Measurements from ENCODE around the gene KDM5B.
"Not testable (repeated sequence)": the region's sequence is repeated elsewhere in the genome, so short reads cannot be mapped to it uniquely, and the experiment has no call there.

KDM5B gene

DNA sequence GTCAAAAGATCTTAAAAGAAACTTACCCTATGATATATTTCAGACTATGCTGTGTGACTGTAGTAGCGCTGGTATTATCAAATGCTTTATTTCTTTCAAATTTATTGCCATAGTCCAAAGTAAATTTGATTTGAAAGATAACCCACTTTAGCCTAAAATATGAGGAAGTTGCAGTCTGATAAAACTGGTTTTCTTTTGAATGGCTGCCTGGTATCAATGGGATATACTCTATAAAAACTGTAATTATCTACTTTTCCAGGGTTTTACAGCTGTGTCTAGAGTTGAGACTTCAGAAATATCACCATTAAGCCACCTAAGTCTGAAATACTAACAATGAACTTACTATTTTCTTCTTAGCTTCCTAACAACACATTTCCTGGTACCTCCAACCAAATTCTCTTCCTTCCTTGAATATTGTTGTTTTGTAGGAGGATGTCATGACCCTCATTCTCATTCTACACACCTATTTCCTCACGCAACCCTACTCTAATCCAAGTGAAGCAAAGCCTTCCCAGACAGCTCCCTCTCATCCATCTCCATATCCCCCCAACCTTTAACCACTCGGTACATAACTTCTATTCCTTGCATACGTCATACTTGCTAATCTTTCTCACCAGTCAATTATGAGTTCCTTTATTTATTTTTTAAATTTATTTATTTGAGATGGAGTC, 17.0 kb downstream of the KDM5B start:
- DNase-seq: no peak

- DNase-seq: no peak
Observed at GRCh38 chr1:202788800-202789199, 19.4 kb downstream of the KDM5B start.

- no peak for DNase-seq
Observed at GRCh38 chr1:202786804-202787203, 21.4 kb downstream of the KDM5B start.

DNA sequence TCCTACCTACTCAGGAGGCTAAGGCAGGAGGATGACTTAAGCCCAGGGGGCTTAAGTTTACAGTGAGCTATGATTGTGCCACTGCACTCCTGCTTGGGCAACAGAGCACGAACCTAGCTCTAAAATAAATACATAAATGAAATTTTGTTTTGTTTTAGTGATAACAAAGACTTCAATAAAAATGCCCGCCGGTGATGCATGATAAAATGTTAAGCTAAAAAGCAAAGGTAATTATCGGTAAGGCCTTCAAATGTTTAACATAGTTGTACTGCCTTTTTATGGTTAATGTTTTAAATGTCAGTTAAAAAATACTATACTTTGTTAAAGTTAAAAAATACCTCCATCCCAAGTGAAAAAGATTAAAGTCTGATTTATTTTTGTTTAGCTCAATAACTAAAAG, 27.0 kb downstream of the KDM5B start:
- DNase-seq: no peak

DNA sequence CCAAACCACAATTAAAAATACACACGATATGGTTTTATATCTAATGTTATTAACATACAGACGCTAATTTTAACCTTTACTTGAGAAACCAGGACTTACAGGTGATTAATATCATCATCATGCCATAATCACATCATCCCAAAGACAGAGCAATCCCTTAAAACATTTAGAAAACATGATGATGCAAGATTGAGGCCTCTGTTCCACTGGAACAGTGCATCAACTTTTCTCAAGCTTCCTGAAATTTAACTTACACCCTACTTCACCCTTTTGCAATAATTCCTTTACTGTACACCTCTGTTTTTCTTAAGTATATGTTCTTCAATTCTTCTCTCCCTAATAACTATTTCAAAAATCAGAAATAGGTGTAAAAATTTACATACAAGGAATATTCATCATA, 38.1 kb downstream of the KDM5B start:
- no peak for DNase-seq

- DNase-seq: no peak
Observed at GRCh38 chr1:202765721-202766120, 42.5 kb downstream of the KDM5B start.

DNA sequence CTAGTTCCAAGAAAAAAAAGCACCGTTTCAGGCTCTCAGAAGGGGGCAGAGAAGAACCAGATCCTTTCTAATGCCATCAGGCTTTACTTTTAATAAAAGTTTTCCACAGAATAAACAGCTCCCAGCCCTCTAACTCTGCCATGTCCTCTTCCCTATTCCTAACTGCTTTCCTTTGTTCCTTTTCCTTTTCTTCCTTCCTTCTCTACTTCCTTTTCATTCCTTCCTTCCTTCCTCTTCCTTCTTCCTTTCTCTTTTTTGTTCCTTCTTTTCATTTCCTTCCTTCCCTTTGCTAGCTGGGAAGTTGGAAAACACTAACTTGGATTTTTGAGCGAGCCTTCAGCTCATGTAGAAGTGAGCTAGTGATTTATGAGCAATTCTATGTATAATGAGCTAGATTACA, 46.2 kb downstream of the KDM5B start:
- DNase-seq: no peak

- DNase-seq: no peak
Observed at GRCh38 chr1:202760589-202760988, 47.6 kb downstream of the KDM5B start.

- DNase-seq: no peak
Observed at GRCh38 chr1:202756391-202756790, 51.8 kb downstream of the KDM5B start.

DNA sequence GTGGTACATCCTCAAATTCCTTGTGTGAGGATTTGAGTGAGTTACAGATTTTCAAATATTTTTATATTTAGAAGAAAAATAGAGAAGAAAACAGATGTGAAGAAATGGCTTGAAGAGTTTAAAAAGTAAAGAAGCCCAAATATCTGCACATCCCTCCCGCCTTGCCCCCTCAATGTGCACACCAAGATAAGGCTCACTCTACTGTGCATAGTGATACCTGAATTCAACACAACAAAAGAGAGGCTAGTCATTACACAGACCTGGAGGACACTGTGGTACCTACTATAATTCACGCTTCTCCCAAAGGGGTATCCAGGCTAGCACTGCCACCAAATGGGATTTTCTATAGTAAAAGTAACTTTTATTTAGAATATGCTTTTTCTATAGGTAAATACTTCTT, 53.9 kb downstream of the KDM5B start:
- DNase-seq: no peak

GRCh38 chr1:202752774-202753173, 55.4 kb downstream of the KDM5B start:
- DNase-seq: no peak

- no peak for DNase-seq
Observed at GRCh38 chr1:202750761-202751160, 57.5 kb downstream of the KDM5B start.

- no peak for DNase-seq
Observed at GRCh38 chr1:202750024-202750423, 58.2 kb downstream of the KDM5B start.

- DNase-seq: no peak
Observed at GRCh38 chr1:202745323-202745888, 62.8 kb downstream of the KDM5B start.

- DNase-seq: not testable (repeated sequence)
Observed at GRCh38 chr1:202744770-202745169, 63.5 kb downstream of the KDM5B start.

- DNase-seq: no peak
Observed at GRCh38 chr1:202742496-202742895, 65.7 kb downstream of the KDM5B start.

GRCh38 chr1:202733251-202733650, 75.0 kb downstream of the KDM5B start:
- DNase-seq: no peak

DNA sequence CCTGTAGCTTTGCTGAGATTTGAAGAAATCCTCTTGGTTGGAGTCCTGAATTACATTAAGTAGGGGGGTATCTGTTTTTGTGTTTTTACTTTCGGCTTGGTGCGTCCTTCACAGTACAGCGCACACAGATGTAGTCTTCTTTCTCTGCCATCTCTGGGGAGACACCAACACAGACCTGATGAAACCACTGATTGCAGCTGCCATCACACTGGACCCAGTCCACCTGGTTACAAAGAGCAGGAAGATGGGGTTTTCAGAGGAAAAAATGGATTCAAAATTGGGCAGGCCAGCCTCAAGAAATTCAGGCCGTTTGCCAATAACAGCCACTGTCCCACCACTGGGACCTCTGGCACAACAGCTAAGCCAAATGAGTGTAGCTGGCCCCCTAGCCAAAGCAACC, 79.3 kb downstream of the KDM5B start:
- DNase-seq: no peak

DNA sequence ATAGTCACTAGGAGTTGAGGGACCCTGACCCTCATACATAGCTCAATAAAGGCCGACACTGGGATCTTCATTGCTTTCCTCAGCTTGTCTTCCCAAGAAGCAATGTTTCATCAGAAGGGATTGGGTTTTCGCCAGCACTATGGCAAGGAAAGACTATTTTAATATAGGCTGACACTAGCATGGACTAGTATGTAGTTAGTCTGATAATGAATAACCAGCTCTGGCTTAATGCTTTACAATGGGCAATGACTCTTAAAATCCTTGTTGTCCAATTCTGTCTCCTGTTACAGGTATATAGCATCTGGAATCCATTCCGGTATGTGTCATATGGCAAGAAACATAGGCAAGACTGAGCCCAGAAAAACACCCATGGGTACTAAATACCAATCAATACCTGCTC, 82.7 kb downstream of the KDM5B start:
- no peak for DNase-seq

DNA sequence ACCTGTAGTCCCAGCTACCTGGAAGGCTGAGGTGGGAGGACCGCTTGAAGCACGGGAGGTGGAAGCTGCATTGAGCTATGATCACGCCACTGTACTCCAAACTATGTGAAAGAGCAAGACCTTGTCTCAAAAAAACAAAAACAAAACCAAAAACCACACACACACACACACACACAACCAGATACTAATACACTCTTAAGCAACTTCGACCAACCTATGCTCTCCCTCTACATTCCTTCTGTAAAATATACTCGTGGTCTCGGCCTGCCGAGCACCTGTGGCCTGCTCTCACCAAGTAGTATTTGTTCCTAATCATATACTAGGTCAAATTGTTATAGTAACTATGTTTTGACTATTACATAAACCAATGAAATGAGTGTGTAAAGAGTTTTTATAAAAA, 84.5 kb downstream of the KDM5B start:
- no peak for DNase-seq

DNA sequence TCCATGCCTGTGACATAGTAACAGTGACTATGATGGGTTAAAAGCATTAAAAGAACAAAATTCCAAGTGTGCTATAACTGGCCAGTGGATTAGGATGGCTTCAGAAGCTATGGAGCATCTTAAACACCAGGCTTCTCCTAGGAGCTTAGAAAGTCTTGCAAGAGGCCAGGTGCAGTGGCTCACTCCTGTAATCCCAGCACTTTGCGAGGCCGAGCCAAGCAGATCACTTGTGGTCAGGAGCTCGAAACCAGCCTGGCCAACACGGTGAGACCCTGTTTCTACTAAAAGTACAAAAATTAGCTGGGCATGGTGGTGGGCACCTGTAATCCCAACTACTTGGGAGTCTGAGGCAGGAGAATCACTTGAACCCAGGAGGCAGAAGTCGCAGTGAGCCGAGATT, 85.2 kb downstream of the KDM5B start:
- DNase-seq: not testable (repeated sequence)

DNA sequence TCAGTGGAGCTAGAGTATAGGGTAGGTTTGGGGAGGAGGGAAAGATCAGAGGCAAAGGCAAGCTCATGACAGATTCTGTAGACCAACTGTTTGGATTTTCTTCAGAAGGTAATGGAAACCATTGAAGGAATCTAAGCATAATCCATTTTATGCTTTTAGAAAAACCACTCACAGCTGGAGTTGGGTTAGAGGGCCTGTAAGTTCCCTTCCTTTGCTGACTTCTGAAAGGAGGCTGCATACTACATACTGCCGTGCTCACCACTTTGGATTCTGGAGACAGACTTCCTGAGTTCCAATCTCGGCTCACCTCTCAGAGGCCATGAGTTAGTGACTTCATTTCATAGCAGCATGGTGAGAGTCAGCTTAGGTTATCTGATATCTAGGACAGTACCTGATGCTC, 91.6 kb downstream of the KDM5B start:
- DNase-seq: no peak

- not testable (repeated sequence) for DNase-seq
Observed at GRCh38 chr1:202714202-202714601, 94.0 kb downstream of the KDM5B start.

GRCh38 chr1:202713110-202713509, 95.1 kb downstream of the KDM5B start:
- DNase-seq: no peak

DNA sequence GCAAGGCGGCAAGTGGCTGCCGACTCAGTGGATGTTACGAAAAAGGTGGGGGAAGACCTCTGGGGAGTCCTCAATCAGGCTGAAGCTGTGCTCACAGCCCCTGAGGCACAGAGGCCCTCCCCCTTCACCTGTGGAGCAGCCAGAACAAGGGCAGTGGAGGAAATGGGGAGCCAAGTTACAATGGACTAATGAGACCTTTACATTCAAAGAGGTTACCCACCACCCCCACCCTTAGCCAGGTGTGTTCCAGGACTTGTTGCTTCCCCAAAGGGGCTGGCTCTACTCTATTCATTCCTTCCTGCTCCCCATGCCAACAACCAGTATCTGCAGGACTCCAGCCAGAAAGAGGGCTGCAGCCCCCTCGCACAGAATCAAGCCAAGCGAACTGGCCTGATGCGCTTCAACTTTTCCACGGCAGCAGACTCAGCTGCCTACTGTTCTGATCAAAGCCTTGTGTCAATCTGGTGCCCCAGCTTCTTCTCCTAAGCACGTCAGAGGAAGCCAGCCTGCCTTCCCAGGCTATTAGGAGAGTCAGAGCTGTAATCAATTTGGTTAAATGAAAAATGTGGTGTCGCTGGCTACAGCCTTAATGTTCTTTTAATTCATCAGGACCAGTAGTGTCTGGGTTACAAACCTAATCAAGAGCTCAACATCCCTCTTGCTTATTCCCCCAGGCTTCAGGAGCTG, 96.1 kb downstream of the KDM5B start:
- DNase-seq: no peak

Measured in DMS79 (cell line).